CD4-positive, alpha-beta T cell treated with Interleukin-6 at 100 ng/mL for 8 hours (primary cell): ENCODE measurements around the gene AUTS2.

Experiments
- DNase-seq: peaks from one replicate; pipeline ENCODE4 v3.0.0-alpha.2; 2020; ENCODE audit warnings: mixed read lengths, low spot score

Gene AUTS2

GRCh38 chr7:70602117-70602516 is 1003.8 kb downstream of the AUTS2 start:
- no peak for DNase-seq

GRCh38 chr7:70607281-70607680 is 1009.0 kb downstream of the AUTS2 start:
- DNase-seq: no peak

- no peak for DNase-seq
These were observed 1009.5 kb downstream of the AUTS2 start for GRCh38 chr7:70607759-70608158.

- DNase-seq: no peak
These were observed 1010.0 kb downstream of the AUTS2 start for GRCh38 chr7:70608229-70608628.

- DNase-seq: no peak
These were observed 1014.5 kb downstream of the AUTS2 start for GRCh38 chr7:70612811-70613210.

GRCh38 chr7:70614237-70615045 is 1016.2 kb downstream of the AUTS2 start:
- no peak for DNase-seq

GRCh38 chr7:70615066-70615606 is 1016.9 kb downstream of the AUTS2 start:
- no peak for DNase-seq

- no peak for DNase-seq
These were observed 1017.9 kb downstream of the AUTS2 start for GRCh38 chr7:70616211-70616610.

- no peak for DNase-seq
These were observed 1018.5 kb downstream of the AUTS2 start for GRCh38 chr7:70616821-70617220.

GRCh38 chr7:70618020-70618551 is 1019.8 kb downstream of the AUTS2 start:
- no peak for DNase-seq

- no peak for DNase-seq
These were observed 1020.9 kb downstream of the AUTS2 start for GRCh38 chr7:70619130-70619529.

- DNase-seq: no peak
These were observed 1021.4 kb downstream of the AUTS2 start for GRCh38 chr7:70619659-70620058.

GRCh38 chr7:70620333-70621055 is 1022.2 kb downstream of the AUTS2 start:
- DNase-seq: no peak

GRCh38 chr7:70621954-70622600 is 1023.8 kb downstream of the AUTS2 start:
- no peak for DNase-seq

GRCh38 chr7:70622936-70623335 is 1024.7 kb downstream of the AUTS2 start:
- no peak for DNase-seq

- DNase-seq: no peak
These were observed 1026.3 kb downstream of the AUTS2 start for GRCh38 chr7:70624500-70625103.

- no peak for DNase-seq
These were observed 1029.2 kb downstream of the AUTS2 start for GRCh38 chr7:70627461-70627860.

GRCh38 chr7:70630440-70630817 is 1032.2 kb downstream of the AUTS2 start:
- DNase-seq: no peak

- no peak for DNase-seq
These were observed 1032.7 kb downstream of the AUTS2 start for GRCh38 chr7:70630818-70631457.

GRCh38 chr7:70631718-70632117 is 1033.4 kb downstream of the AUTS2 start:
- DNase-seq: no peak

- no peak for DNase-seq
These were observed 1034.1 kb downstream of the AUTS2 start for GRCh38 chr7:70632400-70632799.
